ENCODE measurements around the gene AVPI1. TPM values are rescaled to one million over a fixed set of nuclear protein-coding genes. Genes with fewer than 3 reads are reported as not detected.

Gene AVPI1
- total and polyA plus RNA-seq, 2 of the 13 experiments (the other 11 are each of a cell fraction or from before 2014, with no cell fraction given), result 39.8 to 61.2 TPM

- TF ChIP-seq TRAFD1 (CRISPR knock-in tag; IDR thresholded peaks at IDR 0.05; ENCODE audit: borderline replicate concordance) (no peak), POLR2AphosphoS2 (IDR thresholded peaks at IDR 0.05; ENCODE audit: low read depth, low read length) (no peak), ZNF362 (CRISPR knock-in tag; IDR thresholded peaks at IDR 0.05; ENCODE audit: borderline replicate concordance) (no peak), ZNF616 (CRISPR knock-in tag; IDR thresholded peaks at IDR 0.05; ENCODE audit: low read depth) (no peak), MTA3 (CRISPR knock-in tag; IDR thresholded peaks at IDR 0.05) (no peak), YEATS2 (CRISPR knock-in tag; IDR thresholded peaks at IDR 0.05; ENCODE audit: borderline replicate concordance) (peak; percentile 39; the same call in 1 of the 2 replicates), DMTF1 (CRISPR knock-in tag; IDR thresholded peaks at IDR 0.05) (no peak), GMEB2 (CRISPR knock-in tag; IDR thresholded peaks at IDR 0.05; ENCODE audit: low read depth) (peak; percentile 49; the same call in 1 of the 2 replicates), MAFF (IDR thresholded peaks at IDR 0.05; ENCODE audit: low read depth, low read length) (peak; percentile 89), ZNF563 (CRISPR knock-in tag; IDR thresholded peaks at IDR 0.05) (peak; percentile 69), ATF6 (CRISPR knock-in tag; conservative IDR thresholded peaks at IDR 0.05) (no peak), ZSCAN5A (CRISPR knock-in tag; IDR thresholded peaks at IDR 0.05; ENCODE audit: borderline replicate concordance) (no peak), ZNF292 (CRISPR knock-in tag; IDR thresholded peaks at IDR 0.05; ENCODE audit: borderline replicate concordance, low read depth) (no peak), BRD4 (CRISPR knock-in tag; IDR thresholded peaks at IDR 0.05) (no peak), ZNF431 (CRISPR knock-in tag; IDR thresholded peaks at IDR 0.05; ENCODE audit: borderline replicate concordance, low read depth) (no peak)
Observed at GRCh38 chr10:97640174-97640867, 46.7 kb downstream of the AVPI1 start, which contains the start of gene PI4K2A (continued).

Data from HepG2 (cell line).